ENCODE data around the gene ADCY4.

The ADCY4 gene

GRCh38 chr14:24337824-24338175 lies 2.9 kb upstream of the ADCY4 start:
- no peak for DNase-seq

- DNase-seq, result no peak
Measured at GRCh38 chr14:24337144-24337823, 2.4 kb upstream of the ADCY4 start.

GRCh38 chr14:24335461-24336171 lies 745 bp upstream of the ADCY4 start:
- no peak for DNase-seq

GRCh38 chr14:24332268-24332993 lies 2.4 kb downstream of the ADCY4 start:
- peak; percentile 89 for DNase-seq

- DNase-seq, result no peak
Measured at GRCh38 chr14:24331731-24332267, 3.1 kb downstream of the ADCY4 start.

GRCh38 chr14:24330973-24331674 lies 3.7 kb downstream of the ADCY4 start:
- DNase-seq, result no peak

GRCh38 chr14:24329736-24330135 lies 5.1 kb downstream of the ADCY4 start:
- DNase-seq, result no peak

GRCh38 chr14:24329073-24329663 lies 5.7 kb downstream of the ADCY4 start:
- DNase-seq, result no peak

GRCh38 chr14:24327914-24328313 lies 7.0 kb downstream of the ADCY4 start:
- DNase-seq, result peak; percentile 42

- DNase-seq, result no peak
Measured at GRCh38 chr14:24327303-24327702, 7.6 kb downstream of the ADCY4 start.

- DNase-seq, result no peak
Measured at GRCh38 chr14:24325963-24326362, 8.9 kb downstream of the ADCY4 start.

- no peak for DNase-seq
Measured at GRCh38 chr14:24325041-24325530, 9.8 kb downstream of the ADCY4 start.

- DNase-seq, result no peak
Measured at GRCh38 chr14:24324024-24324423, 10.8 kb downstream of the ADCY4 start.

- no peak for DNase-seq
Measured at GRCh38 chr14:24323341-24323740, 11.5 kb downstream of the ADCY4 start.

GRCh38 chr14:24322672-24323071 lies 12.2 kb downstream of the ADCY4 start:
- DNase-seq, result no peak

- no peak for DNase-seq
Measured at GRCh38 chr14:24321212-24321975, 13.5 kb downstream of the ADCY4 start.

GRCh38 chr14:24317141-24317928 lies 17.5 kb downstream of the ADCY4 start:
- DNase-seq, result no peak

- DNase-seq, result no peak
Measured at GRCh38 chr14:24316597-24316950, 18.3 kb downstream of the ADCY4 start.

GRCh38 chr14:24315807-24316596 lies 18.9 kb downstream of the ADCY4 start:
- peak; percentile 49 for DNase-seq

- DNase-seq, result no peak
Measured at GRCh38 chr14:24315243-24315806, 19.5 kb downstream of the ADCY4 start.

All from NCI-H69 (cell line).